RWPE1 (cell line): ENCODE data around the gene MYD88.

Source experiments
- CTCF ChIA-PET: fragments of 350-600 bp; sonication (Branson Sonifier 250); formaldehyde crosslinking; extraction: SDS; loops from one replicate; lab custom pipeline; 2021; lab: Yijun Ruan, JAX
- POLR2A ChIA-PET: fragments of 400-600 bp; formaldehyde crosslinking; extraction: SDS; loops from one replicate; lab custom pipeline; 2020; ENCODE audit warnings: antibody characterized with exemption; ENCODE audit not compliant: low non-redundant PET; lab: Yijun Ruan, JAX
- DNase-seq: peaks from one replicate; pipeline ENCODE4 v3.0.0; 2012; ENCODE audit warnings: low spot score
- H3K27ac ChIP-seq: fragments of 450-650 bp; 2 replicates; pipeline ENCODE4 v1.5.1; 2017
- TF ChIP-seq, protein P1 (sequence below): fragments of 450-650 bp; conservative IDR thresholded peaks from 2 replicates; pipeline ENCODE4 v1.5.1; 2017; ENCODE audit warnings: low read depth, mild to moderate bottlenecking

Gene MYD88

GRCh38 chr3:38148311-38148882 is 9.9 kb downstream of the MYD88 start:
- no peak for DNase-seq
- TF ChIP-seq, protein P1, sequence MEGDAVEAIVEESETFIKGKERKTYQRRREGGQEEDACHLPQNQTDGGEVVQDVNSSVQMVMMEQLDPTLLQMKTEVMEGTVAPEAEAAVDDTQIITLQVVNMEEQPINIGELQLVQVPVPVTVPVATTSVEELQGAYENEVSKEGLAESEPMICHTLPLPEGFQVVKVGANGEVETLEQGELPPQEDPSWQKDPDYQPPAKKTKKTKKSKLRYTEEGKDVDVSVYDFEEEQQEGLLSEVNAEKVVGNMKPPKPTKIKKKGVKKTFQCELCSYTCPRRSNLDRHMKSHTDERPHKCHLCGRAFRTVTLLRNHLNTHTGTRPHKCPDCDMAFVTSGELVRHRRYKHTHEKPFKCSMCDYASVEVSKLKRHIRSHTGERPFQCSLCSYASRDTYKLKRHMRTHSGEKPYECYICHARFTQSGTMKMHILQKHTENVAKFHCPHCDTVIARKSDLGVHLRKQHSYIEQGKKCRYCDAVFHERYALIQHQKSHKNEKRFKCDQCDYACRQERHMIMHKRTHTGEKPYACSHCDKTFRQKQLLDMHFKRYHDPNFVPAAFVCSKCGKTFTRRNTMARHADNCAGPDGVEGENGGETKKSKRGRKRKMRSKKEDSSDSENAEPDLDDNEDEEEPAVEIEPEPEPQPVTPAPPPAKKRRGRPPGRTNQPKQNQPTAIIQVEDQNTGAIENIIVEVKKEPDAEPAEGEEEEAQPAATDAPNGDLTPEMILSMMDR = no peak
- ChIA-PET POLR2A (no interaction called here), CTCF (interaction anchor here (0.6 kb wide), 1 partner anchor 134 kb away, joined by 4 read pairs; no protein-coding TSS in a partner anchor)
- H3K27ac ChIP-seq = no peak overlapping the region

DNA sequence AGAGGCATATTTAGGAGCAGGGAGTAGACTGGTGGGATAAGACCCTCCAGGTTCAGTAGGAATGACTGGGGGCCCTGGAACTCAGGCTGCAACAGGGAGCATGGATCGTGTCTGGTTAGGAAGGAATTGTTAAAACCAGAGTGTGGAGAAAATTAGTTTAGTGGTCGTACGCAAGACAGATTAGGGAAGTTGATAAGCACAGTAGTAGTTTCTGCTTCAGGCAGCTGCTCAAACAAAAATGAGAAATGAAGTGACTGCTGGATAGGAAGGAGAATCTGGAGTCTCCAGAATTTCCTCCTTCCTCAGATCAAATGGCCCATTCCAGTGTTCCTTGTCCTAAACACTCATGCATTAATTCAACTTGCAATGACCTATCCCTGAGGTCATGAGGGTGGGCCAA is 11.2 kb downstream of the MYD88 start:
- ChIA-PET CTCF (no interaction called here), POLR2A (no interaction called here)
- no peak overlapping the region for H3K27ac ChIP-seq
- TF ChIP-seq, protein P1 = no peak
- no peak for DNase-seq

- ChIA-PET CTCF (interaction anchor here (0.5 kb wide), 1 partner anchor 20 kb away, joined by 3 read pairs; no protein-coding TSS in a partner anchor), POLR2A (no interaction called here)
- H3K27ac ChIP-seq = peak overlapping the region; percentile 56; the same call in 1 of the 2 replicates
- TF ChIP-seq, protein P1 = no peak
- no peak for DNase-seq
These were observed 12.5 kb downstream of the MYD88 start for GRCh38 chr3:38150780-38151528.

- CTCF ChIA-PET = no interaction called here
- TF ChIP-seq, protein P1 = no peak
- peak; percentile 59 for DNase-seq
- H3K27ac ChIP-seq = peak overlapping the region; percentile 65
- POLR2A ChIA-PET = no interaction called here
These were observed 13.3 kb downstream of the MYD88 start for GRCh38 chr3:38151667-38152265.

- CTCF ChIA-PET = no interaction called here
- H3K27ac ChIP-seq = peak overlapping the region; percentile 65
- TF ChIP-seq, protein P1 = no peak
- POLR2A ChIA-PET = no interaction called here
- no peak for DNase-seq
These were observed 14.1 kb downstream of the MYD88 start for GRCh38 chr3:38152609-38153008.

DNA sequence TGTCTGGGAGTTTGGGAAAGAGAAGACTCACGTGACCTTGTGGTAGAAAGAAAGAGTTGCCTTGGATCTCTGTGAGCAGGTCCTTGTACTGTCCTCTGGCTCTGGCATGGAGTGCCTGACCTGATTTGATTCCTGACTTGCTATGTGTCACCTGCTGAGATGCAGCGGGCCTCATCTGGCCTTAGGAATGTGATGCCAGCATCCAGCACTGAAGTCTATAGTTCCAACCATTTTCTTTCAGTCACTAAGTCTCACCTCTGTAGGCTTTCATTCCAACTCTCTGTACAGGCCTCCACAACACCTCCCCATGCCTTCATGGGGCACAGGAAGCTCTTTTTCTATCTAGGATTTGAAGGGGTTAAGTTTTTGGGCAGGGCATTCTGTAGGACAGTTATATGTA is 14.8 kb downstream of the MYD88 start:
- ChIA-PET CTCF (interaction anchor here (0.6 kb wide), 1 partner anchor 9 kb away, joined by 3 read pairs; no protein-coding TSS in a partner anchor), POLR2A (no interaction called here)
- H3K27ac ChIP-seq = no peak overlapping the region
- TF ChIP-seq, protein P1 = no peak
- no peak for DNase-seq
